ENCODE results near the gene TESK1. TPM values are rescaled to one million over a fixed set of nuclear protein-coding genes. Genes with fewer than 3 reads are reported as not detected.

Gene TESK1
- total RNA-seq, 4 donors from 2014 or later = 11.9 to 69.2 (median 45.8) TPM

GRCh38 chr9:35646533-35647265, 41.6 kb downstream of the TESK1 start:
- TF ChIP-seq POLR2AphosphoS5 (IDR thresholded peaks at IDR 0.05) = peak; percentile 90 to 97 (median 96)
- peak; percentile 88 to 98 (median 96) for TF ChIP-seq CTCF (IDR thresholded peaks at IDR 0.05)
- TF ChIP-seq POLR2A (IDR thresholded peaks at IDR 0.05) = peak; percentile 90
- TF ChIP-seq EP300 (IDR thresholded peaks at IDR 0.05; ENCODE audit: low read depth) = no peak
- Histone ChIP-seq H3K4me1 (peaks cover 4 to 26% (median 15%) of the 10 kb centered on the region in 4 donors), H3K36me3 (no peaks in the 10 kb centered on the region), H3K9me3 (no peaks in the 10 kb centered on the region), H3K27ac (peak overlapping the region; percentile 81 to 97 (median 92)), H3K4me3 (peak overlapping the region; percentile 50 to 68 (median 56)), H3K27me3 (no peaks in the 10 kb centered on the region)
- in situ Hi-C loops (cut with MboI; ENCODE audit: low pct_ligation_motif_present in 1 of 4, low pct_unique_long_range_greater_than_20kb in 1 of 4, low sequenced_read_pairs in 3 of 4) = no loop called here
- intact Hi-C loops (cut with DNase I; ENCODE audit: low total_unique reads) = no loop called here
- DNase-seq = peak; percentile 96
- WGBS, 2 donors (ENCODE audit: low coverage in 1 of 2) = 0% methylated on average over 8 to 40 of the region's 58 CpGs

- H3K4me1 ChIP-seq = peaks cover 4 to 42% (median 26%) of the 10 kb centered on the region in 4 donors
- intact Hi-C loops (cut with DNase I; ENCODE audit: low total_unique reads) = no loop called here
- DNase-seq = no peak
- no peaks in the 10 kb centered on the region for H3K9me3 ChIP-seq
- H3K27me3 ChIP-seq = no peaks in the 10 kb centered on the region
- peak overlapping the region; percentile 55 to 86 (median 74) for H3K27ac ChIP-seq
- peak overlapping the region in 1 of 4 donors; percentile 35 for H3K4me3 ChIP-seq
- no peak for TF ChIP-seq POLR2AphosphoS5 (IDR thresholded peaks at IDR 0.05)
- TF ChIP-seq CTCF (IDR thresholded peaks at IDR 0.05) = no peak
- TF ChIP-seq POLR2A (IDR thresholded peaks at IDR 0.05) = no peak
- no peak for TF ChIP-seq EP300 (IDR thresholded peaks at IDR 0.05; ENCODE audit: low read depth)
- in situ Hi-C loops (cut with MboI; ENCODE audit: low pct_ligation_motif_present in 1 of 4, low pct_unique_long_range_greater_than_20kb in 1 of 4, low sequenced_read_pairs in 3 of 4) = loop anchor here in 1 of 4 donors (10.0 kb wide), 1 partner anchor 95 kb away; the partner anchor contains the start of genes GBA2 and RGP1
- 39 to 68% methylated on average over 3 to 26 of the region's 26 CpGs for WGBS, 2 donors (ENCODE audit: low coverage in 1 of 2)
- H3K36me3 ChIP-seq = no peaks in the 10 kb centered on the region
Observed at GRCh38 chr9:35649431-35650340, 44.6 kb downstream of the TESK1 start.

GRCh38 chr9:35650341-35651158, 45.5 kb downstream of the TESK1 start, which contains the start of gene SIT1:
SIT1 (minus strand) TSS chr9:35650931; CDS start chr9:35650853, 78 bp downstream.
- peak within 1 kb of the TSS; percentile 81 to 86 (median 83) for H3K27ac ChIP-seq
- H3K4me3 ChIP-seq = peak within 1 kb of the TSS in 1 of 4 donors; percentile 35
- TF ChIP-seq POLR2A (IDR thresholded peaks at IDR 0.05) = no peak
- no peak for TF ChIP-seq EP300 (IDR thresholded peaks at IDR 0.05; ENCODE audit: low read depth)
- no peak for TF ChIP-seq POLR2AphosphoS5 (IDR thresholded peaks at IDR 0.05)
- TF ChIP-seq CTCF (IDR thresholded peaks at IDR 0.05) = no peak
- H3K4me1 ChIP-seq = peaks cover 4 to 42% (median 26%) of the 10 kb centered on the region in 4 donors
- H3K36me3 ChIP-seq = no peaks in the 10 kb centered on the region
- intact Hi-C loops (cut with DNase I; ENCODE audit: low total_unique reads) = no loop called here
- no peak for DNase-seq
- in situ Hi-C loops (cut with MboI; ENCODE audit: low pct_ligation_motif_present in 1 of 4, low pct_unique_long_range_greater_than_20kb in 1 of 4, low sequenced_read_pairs in 3 of 4) = loop anchor here in 1 of 4 donors (10.0 kb wide), 1 partner anchor 94 kb away; the partner anchor contains the start of genes GBA2 and RGP1
- H3K9me3 ChIP-seq = no peaks in the 10 kb centered on the region
- WGBS, 2 donors (ENCODE audit: low coverage in 1 of 2) = 66% methylated on average over 18 of the region's 22 CpGs; no CpG with 5 or more reads in 1 of the 2 donors
- H3K27me3 ChIP-seq = no peaks in the 10 kb centered on the region
